GM06990 (cell line): ENCODE data around the gene SERPINB5.

ENCODE experiments used
- DNase-seq: peaks from one replicate; pipeline ENCODE4 v3.0.0-alpha.2; 2011; ENCODE audit not compliant: insufficient read length; ENCODE audit errors: extremely low read depth
- H3K27me3 ChIP-seq: replicated peaks from 2 replicates; pipeline ENCODE4 v1.6.0; 2011; ENCODE audit warnings: low read length; ENCODE audit not compliant: control insufficient read depth, insufficient read depth
- H3K36me3 ChIP-seq: 2 replicates; pipeline ENCODE4 v1.5.1; 2011; ENCODE audit warnings: low read length; ENCODE audit not compliant: control insufficient read depth, insufficient read depth
- H3K4me3 ChIP-seq: replicated peaks from 2 replicates; pipeline ENCODE4 v1.5.1; 2011; ENCODE audit warnings: low read depth, mild to moderate bottlenecking, control low read depth, low read length
- CTCF ChIP-seq: IDR thresholded peaks from 2 replicates; pipeline ENCODE4 v1.5.1; 2011; ENCODE audit warnings: low read length, control low read depth, mild to moderate bottlenecking, inconsistent platforms; ENCODE audit not compliant: insufficient read depth, poor library complexity, severe bottlenecking

SERPINB5 gene

GRCh38 chr18:63542069-63542468, 65.3 kb downstream of the SERPINB5 start, which contains the start of gene SERPINB12:
SERPINB12 (plus strand) TSS chr18:63542369; CDS start chr18:63556160, 13,791 bp downstream.
- H3K4me3 ChIP-seq: no peak within 1 kb of the TSS
- no peak for DNase-seq
- H3K36me3 ChIP-seq: no peaks in the 10 kb centered on the region
- no peak for TF ChIP-seq CTCF
- no peaks in the 10 kb centered on the region for H3K27me3 ChIP-seq

GRCh38 chr18:63544017-63544416, 67.3 kb downstream of the SERPINB5 start:
- no peak for DNase-seq
- no peak overlapping the region for H3K4me3 ChIP-seq
- no peak for TF ChIP-seq CTCF
- no peaks in the 10 kb centered on the region for H3K36me3 ChIP-seq
- no peaks in the 10 kb centered on the region for H3K27me3 ChIP-seq

DNA sequence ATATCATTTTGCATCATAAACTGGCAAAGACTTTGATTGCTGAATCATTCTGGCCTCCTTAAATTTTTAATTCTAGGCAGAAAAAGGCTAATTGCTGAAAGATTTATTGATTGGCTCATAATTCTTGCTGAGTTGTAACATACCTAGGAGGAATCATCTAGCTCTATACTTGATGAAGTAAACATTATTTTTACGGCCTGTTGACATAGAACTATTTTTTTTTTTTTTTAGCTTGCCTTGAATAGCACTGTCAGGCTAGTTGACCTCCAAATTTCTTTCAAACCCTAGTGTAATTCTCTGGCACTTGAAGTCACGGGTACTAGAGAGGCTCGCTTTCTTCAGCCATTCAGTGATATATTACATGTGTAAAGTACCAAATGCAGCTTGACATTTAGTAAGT, 68.2 kb downstream of the SERPINB5 start:
- Histone ChIP-seq H3K4me3 (no peak overlapping the region), H3K36me3 (no peaks in the 10 kb centered on the region), H3K27me3 (no peaks in the 10 kb centered on the region)
- TF ChIP-seq CTCF: no peak
- no peak for DNase-seq

GRCh38 chr18:63550068-63550467, 73.3 kb downstream of the SERPINB5 start:
- Histone ChIP-seq H3K36me3 (no peaks in the 10 kb centered on the region), H3K27me3 (no peaks in the 10 kb centered on the region; the same call in 1 of the 2 replicates), H3K4me3 (no peak overlapping the region)
- no peak for TF ChIP-seq CTCF
- DNase-seq: no peak

- no peak for TF ChIP-seq CTCF
- Histone ChIP-seq H3K4me3 (no peak overlapping the region), H3K36me3 (no peaks in the 10 kb centered on the region)
These were observed 75.0 kb downstream of the SERPINB5 start for GRCh38 chr18:63551769-63552168.

GRCh38 chr18:63552581-63552980, 75.8 kb downstream of the SERPINB5 start:
- Histone ChIP-seq H3K27me3 (no peaks in the 10 kb centered on the region; the same call in 1 of the 2 replicates), H3K4me3 (no peak overlapping the region), H3K36me3 (no peaks in the 10 kb centered on the region)
- no peak for TF ChIP-seq CTCF
- no peak for DNase-seq

More at GRCh38 chr18:63551769-63552168, 75.0 kb downstream of the SERPINB5 start:
- H3K27me3 ChIP-seq: no peaks in the 10 kb centered on the region; the same call in 1 of the 2 replicates
- DNase-seq: no peak
